Stimulated activated CD4-positive, alpha-beta T cell treated with anti-CD3 and anti-CD28 coated beads, Interleukin-12 subunit alpha, Interleukin-12 subunit beta, amount 100 ng/mL, for 24 hours (primary cell): ENCODE measurements around the gene NUDT3.

Source experiments
- DNase-seq, 2 experiments: peaks; one replicate each; pipeline ENCODE4 v3.0.0-alpha.2; 2020; ENCODE audit warnings: low read depth in 2 of 2

NUDT3 gene

GRCh38 chr6:34322732-34323131 is 69.7 kb downstream of the NUDT3 start:
- DNase-seq, result no peak

- DNase-seq, result no peak
These were observed 70.6 kb downstream of the NUDT3 start for GRCh38 chr6:34321821-34322220.

- DNase-seq, result no peak
These were observed 73.0 kb downstream of the NUDT3 start for GRCh38 chr6:34319471-34319885.

- DNase-seq, result no peak
These were observed 73.7 kb downstream of the NUDT3 start for GRCh38 chr6:34318499-34319470.

GRCh38 chr6:34317882-34318498 is 74.5 kb downstream of the NUDT3 start:
- no peak for DNase-seq

GRCh38 chr6:34317172-34317477 is 75.3 kb downstream of the NUDT3 start:
- DNase-seq, result no peak

- DNase-seq, result no peak
These were observed 75.9 kb downstream of the NUDT3 start for GRCh38 chr6:34316431-34317171.

- no peak for DNase-seq
These were observed 76.7 kb downstream of the NUDT3 start for GRCh38 chr6:34315780-34316179.

- no peak for DNase-seq
These were observed 77.2 kb downstream of the NUDT3 start for GRCh38 chr6:34315256-34315655.

- no peak for DNase-seq
These were observed 80.2 kb downstream of the NUDT3 start for GRCh38 chr6:34312259-34312658.

GRCh38 chr6:34310817-34311216 is 81.7 kb downstream of the NUDT3 start:
- no peak for DNase-seq

- DNase-seq, result no peak
These were observed 84.0 kb downstream of the NUDT3 start for GRCh38 chr6:34308483-34308882.

GRCh38 chr6:34305982-34306708 is 86.3 kb downstream of the NUDT3 start:
- DNase-seq, result no peak

- no peak for DNase-seq
These were observed 87.0 kb downstream of the NUDT3 start for GRCh38 chr6:34305497-34305896.

GRCh38 chr6:34304164-34304563 is 88.3 kb downstream of the NUDT3 start:
- DNase-seq, result no peak

GRCh38 chr6:34302929-34303328 is 89.5 kb downstream of the NUDT3 start:
- no peak for DNase-seq

GRCh38 chr6:34301408-34301807 is 91.1 kb downstream of the NUDT3 start:
- DNase-seq, result no peak

GRCh38 chr6:34300332-34300751 is 92.1 kb downstream of the NUDT3 start:
- DNase-seq, result no peak

- DNase-seq, result no peak
These were observed 93.5 kb downstream of the NUDT3 start for GRCh38 chr6:34298941-34299340.

- DNase-seq, result no peak
These were observed 96.7 kb downstream of the NUDT3 start for GRCh38 chr6:34295721-34296120.

- no peak for DNase-seq
These were observed 99.5 kb downstream of the NUDT3 start for GRCh38 chr6:34292954-34293353.

GRCh38 chr6:34289137-34289536 is 103.3 kb downstream of the NUDT3 start:
- DNase-seq, result no peak
